Measurements from ENCODE around the gene ITPR1.

GRCh38 chr3:4565809-4566501 lies 72.8 kb downstream of the ITPR1 start:
- TF ChIP-seq CTCF (IDR thresholded peaks at IDR 0.05; ENCODE audit: insufficient read depth, low read depth, low read length) (no peak), EZH2 (IDR thresholded peaks at IDR 0.05; ENCODE audit: insufficient read depth, low read length) (no peak)
